Suprapubic skin (tissue), 4 donors: Measurements from ENCODE around the gene NET1.

ENCODE experiments used
- CTCF ChIP-seq, 2 donors: fragments of 200-600 bp in 1 of 2; fragments of 450-650 bp in 1 of 2; sonication (generic) in 1 of 2; IDR thresholded peaks; one replicate each; pipeline ENCODE4 v1.5.1; 2016 to 2019; ENCODE audit warnings: antibody characterized with exemption in 2 of 2, mild to moderate bottlenecking in 1 of 2, moderate library complexity in 1 of 2
- EP300 ChIP-seq: sonication (generic); formaldehyde crosslinking; IDR thresholded peaks from one replicate; pipeline ENCODE4 v1.6.1; 2017; ENCODE audit warnings: antibody characterized with exemption
- POLR2A ChIP-seq, 2 donors: fragments of 450-650 bp; IDR thresholded peaks; one replicate each; pipeline ENCODE4 v1.6.1; 2017; ENCODE audit warnings: antibody characterized with exemption in 2 of 2, mild to moderate bottlenecking in 2 of 2, moderate library complexity in 2 of 2
- POLR2AphosphoS5 ChIP-seq, 3 donors: sonication (generic); formaldehyde crosslinking; IDR thresholded peaks; one replicate each; pipeline ENCODE4 v1.6.1; 2017; ENCODE audit warnings: antibody characterized with exemption in 3 of 3

- TF ChIP-seq CTCF (IDR thresholded peaks at IDR 0.05) (peak; percentile 61 to 62), POLR2AphosphoS5 (IDR thresholded peaks at IDR 0.05) (no peak), POLR2A (IDR thresholded peaks at IDR 0.05) (no peak), EP300 (no peak)
These were observed 30.0 kb downstream of the NET1 start for GRCh38 chr10:5442065-5442989.
